ENCODE results near the gene SLC6A18.

DNA sequence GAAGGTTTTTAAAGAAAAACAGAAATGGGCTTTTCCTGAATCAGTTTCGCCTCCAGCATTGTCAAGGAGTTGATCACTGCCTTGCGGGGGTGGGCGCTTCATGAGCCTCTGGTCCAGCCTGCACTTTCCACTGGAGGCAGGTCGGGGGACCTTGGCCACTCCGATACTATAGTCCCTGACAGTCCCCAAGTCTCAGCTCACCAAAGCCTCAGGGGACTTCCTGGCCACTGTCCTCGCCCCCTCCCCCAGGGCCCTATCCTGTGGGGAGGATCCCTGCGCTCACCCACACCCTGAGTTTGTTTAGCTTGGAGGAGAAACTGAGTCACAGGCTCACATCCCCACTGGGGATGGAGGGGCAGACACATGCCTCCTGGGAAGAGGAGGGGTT, 22.4 kb upstream of the SLC6A18 start:
- TF ChIP-seq, protein P1, sequence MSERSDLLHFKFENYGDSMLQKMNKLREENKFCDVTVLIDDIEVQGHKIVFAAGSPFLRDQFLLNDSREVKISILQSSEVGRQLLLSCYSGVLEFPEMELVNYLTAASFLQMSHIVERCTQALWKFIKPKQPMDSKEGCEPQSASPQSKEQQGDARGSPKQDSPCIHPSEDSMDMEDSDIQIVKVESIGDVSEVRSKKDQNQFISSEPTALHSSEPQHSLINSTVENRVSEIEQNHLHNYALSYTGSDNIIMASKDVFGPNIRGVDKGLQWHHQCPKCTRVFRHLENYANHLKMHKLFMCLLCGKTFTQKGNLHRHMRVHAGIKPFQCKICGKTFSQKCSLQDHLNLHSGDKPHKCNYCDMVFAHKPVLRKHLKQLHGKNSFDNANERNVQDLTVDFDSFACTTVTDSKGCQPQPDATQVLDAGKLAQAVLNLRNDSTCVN (CRISPR knock-in tag; IDR thresholded peaks at IDR 0.05), result no peak
- no peak for TF ChIP-seq POLR2AphosphoS5 (IDR thresholded peaks at IDR 0.05; ENCODE audit: control insufficient read depth, insufficient read depth, low read depth, low read length)
- TF ChIP-seq ATF1 (CRISPR knock-in tag; IDR thresholded peaks at IDR 0.05), result no peak
- TF ChIP-seq ATF1 (tag; IDR thresholded peaks at IDR 0.05), result no peak

All from K562 (cell line).